Measurements from ENCODE around the gene MNX1. TPM values are rescaled to one million over a fixed set of nuclear protein-coding genes. Genes with fewer than 3 reads are reported as not detected.

MNX1 gene
- total and polyA plus RNA-seq, 2 of the 4 experiments (the other 2 are of a cell fraction): not detected

- H2BK5ac ChIP-seq (ENCODE audit: low read depth, low read length, poor library complexity, severe bottlenecking): no peak overlapping the region
- H3K4me3 ChIP-seq (ENCODE audit: insufficient read depth, low read depth, low read length): no peak overlapping the region
- H3K23ac ChIP-seq (ENCODE audit: low read depth, low read length): no peak overlapping the region
- no peaks in the 10 kb centered on the region for H3K36me3 ChIP-seq (ENCODE audit: control insufficient read depth, insufficient read depth, low read length)
- H3K18ac ChIP-seq (ENCODE audit: low read depth, low read length): no peak overlapping the region
- no peaks in the 10 kb centered on the region for H3K9me1 ChIP-seq (ENCODE audit: insufficient read depth, low read length)
- TF ChIP-seq USF2 (IDR thresholded peaks at IDR 0.05; ENCODE audit: low read depth, low read length) (no peak), CHD1 (IDR thresholded peaks at IDR 0.05; ENCODE audit: low read depth, low read length) (no peak), ELK1 (IDR thresholded peaks at IDR 0.05; ENCODE audit: borderline replicate concordance, low read depth, low read length) (no peak), RAD21 (IDR thresholded peaks at IDR 0.05; ENCODE audit: low read length) (no peak), MAFK (IDR thresholded peaks at IDR 0.05; ENCODE audit: low read depth, low read length) (no peak), BHLHE40 (IDR thresholded peaks at IDR 0.05; ENCODE audit: low read depth, low read length) (no peak), RFX5 (IDR thresholded peaks at IDR 0.05; ENCODE audit: low read depth, low read length) (no peak), NFE2L2 (IDR thresholded peaks at IDR 0.05; ENCODE audit: low read depth, low read length) (no peak), MAZ (IDR thresholded peaks at IDR 0.05; ENCODE audit: borderline replicate concordance, low read depth, low read length) (no peak), SMC3 (IDR thresholded peaks at IDR 0.05; ENCODE audit: low read depth, low read length) (no peak), RCOR1 (IDR thresholded peaks at IDR 0.05; ENCODE audit: insufficient replicate concordance, low read length) (no peak), POLR2A (IDR thresholded peaks at IDR 0.05; ENCODE audit: low read depth, low read length) (no peak), CTCF (conservative IDR thresholded peaks at IDR 0.05; ENCODE audit: low read depth, low read length) (no peak), CEBPB (IDR thresholded peaks at IDR 0.05; ENCODE audit: low read depth, low read length) (no peak), FOS (IDR thresholded peaks at IDR 0.05; ENCODE audit: low read depth, low read length) (no peak)
- H4K91ac ChIP-seq (ENCODE audit: insufficient read depth, low read depth, low read length): no peak overlapping the region
- H3K4me1 ChIP-seq (ENCODE audit: control insufficient read depth, insufficient read depth, low read length): no peaks in the 10 kb centered on the region
- H3K14ac ChIP-seq (replicated peaks; ENCODE audit: low read depth, low read length): no peak overlapping the region
- no peak overlapping the region for H4K5ac ChIP-seq (ENCODE audit: low read depth, low read length)
- no peaks in the 10 kb centered on the region; the same call in none of the 2 replicates for H4K20me1 ChIP-seq (ENCODE audit: insufficient read depth, low read length)
- no peak overlapping the region for H2AFZ ChIP-seq (replicated peaks; ENCODE audit: low read length, poor library complexity)
- no peak overlapping the region for H3K56ac ChIP-seq (ENCODE audit: extremely low read depth, insufficient read depth, low read length)
- no peak overlapping the region for H3K9ac ChIP-seq (ENCODE audit: low read depth, low read length)
- in situ Hi-C loops (cut with MboI; ENCODE audit: low sequenced_read_pairs) (no loop called here), intact Hi-C loops (cut with micrococcal nuclease) (no loop called here), dilution Hi-C loops (cut with HindIII; ENCODE audit: low sequenced_read_pairs, unreplicated experiment) (no loop called here)
- H2AK5ac ChIP-seq (ENCODE audit: low read depth, low read length): no peak overlapping the region
- ATAC-seq (ENCODE audit: low read depth) (no peak), DNase-seq (no peak)
- no TSS peak for BruUV-seq (replicated peaks)
- H3K9me3 ChIP-seq (ENCODE audit: control insufficient read depth, insufficient read depth, low read length): peaks cover 5% of the 10 kb centered on the region; the same call in 1 of the 2 replicates
- no peaks in the 10 kb centered on the region for H3K79me1 ChIP-seq (ENCODE audit: low read depth in 1 of 2, low read length in 2 of 2)
- H2AK9ac ChIP-seq (replicated peaks; ENCODE audit: low read depth, low read length, poor library complexity): no peak overlapping the region
- peaks cover 93% of the 10 kb centered on the region for H3K27me3 ChIP-seq (ENCODE audit: control insufficient read depth, insufficient read depth, low read length)
- POLR2A ChIA-PET (ENCODE audit: unreplicated experiment): no interaction called here
- CTCF ChIA-PET: no interaction called here
- H2BK120ac ChIP-seq (ENCODE audit: low read depth, low read length): no peak overlapping the region
- H4K8ac ChIP-seq (ENCODE audit: low read depth in 2 of 2, low read length in 2 of 2): no peak overlapping the region
- no peak overlapping the region for H3K4me2 ChIP-seq (ENCODE audit: low read depth, low read length)
- H2BK20ac ChIP-seq (ENCODE audit: low read depth, low read length): no peak overlapping the region
- H3K4ac ChIP-seq (ENCODE audit: low read depth, low read length): no peak overlapping the region
- H2BK15ac ChIP-seq (ENCODE audit: low read depth, low read length): no peak overlapping the region
- WGBS, 2 experiments (ENCODE audit: extremely low coverage in 2 of 2, insufficient read length in 1 of 2): 43% methylated on average over 6 of the region's 18 CpGs; no CpG with 5 or more reads in 1 of the 2 experiments
- H3K27ac ChIP-seq (ENCODE audit: insufficient read depth, low read length): no peak overlapping the region
These were observed 2.9 kb downstream of the MNX1 start for GRCh38 chr7:157007470-157008066.

Measured in IMR-90 (cell line).